MCF 10A (cell line): Measurements from ENCODE around the gene BLOC1S3. TPM values are rescaled to one million over a fixed set of nuclear protein-coding genes. Genes with fewer than 3 reads are reported as not detected.

Source experiments
- BruUV-seq: library from RNA; stranded (reverse); fragments of 400-500 nt; replicated peaks from 2 replicates; lab custom pipeline; 2021; lab: Mats Ljungman, UMichigan
- CTCF ChIA-PET: fragments of 300-600 bp; sonication (Branson Sonifier 250); formaldehyde crosslinking; extraction: SDS; loops from one replicate; lab custom pipeline; 2021; ENCODE audit warnings: antibody characterized with exemption, inconsistent platforms; lab: Yijun Ruan, JAX
- POLR2A ChIA-PET: fragments of 300-600, 350-650 bp; sonication (Branson Sonifier 250); formaldehyde crosslinking; extraction: SDS; loops from one replicate; lab custom pipeline; 2020; ENCODE audit warnings: antibody characterized with exemption, inconsistent platforms; lab: Yijun Ruan, JAX
- DNase-seq: peaks from one replicate; pipeline ENCODE4 v3.0.0-alpha.2; 2018; ENCODE audit not compliant: unreplicated experiment
- H3K27ac Mint-ChIP-seq: one replicate; pipeline ENCODE4 v1.8.0; 2022; ENCODE audit warnings: mild to moderate bottlenecking, low read depth, mixed read lengths; ENCODE audit not compliant: unreplicated experiment
- H3K27me3 Mint-ChIP-seq: one replicate; pipeline ENCODE4 v1.8.0; 2022; ENCODE audit warnings: mixed read lengths; ENCODE audit not compliant: insufficient read depth, unreplicated experiment
- H3K36me3 Mint-ChIP-seq: one replicate; pipeline ENCODE4 v1.8.0; 2022; ENCODE audit warnings: mild to moderate bottlenecking, moderate library complexity, mixed read lengths; ENCODE audit not compliant: insufficient read depth, unreplicated experiment
- H3K4me1 Mint-ChIP-seq: one replicate; pipeline ENCODE4 v1.8.0; 2022; ENCODE audit warnings: mixed read lengths; ENCODE audit not compliant: insufficient read depth, unreplicated experiment
- H3K4me3 Mint-ChIP-seq: one replicate; pipeline ENCODE4 v1.8.0; 2022; ENCODE audit warnings: mild to moderate bottlenecking, moderate library complexity, mixed read lengths; ENCODE audit not compliant: unreplicated experiment
- H3K9me3 Mint-ChIP-seq: one replicate; pipeline ENCODE4 v1.8.0; 2022; ENCODE audit warnings: mixed read lengths; ENCODE audit not compliant: unreplicated experiment
- intact Hi-C: fragments of 100-400 bp; cut with micrococcal nuclease; formaldehyde crosslinking; loops from 2 replicates; pipeline ENCODE4 v1.14.1; 2022
- total RNA-seq: library from RNA; stranded (reverse); gene quantifications from 2 replicates; pipeline ENCODE4 v1.2.3, GENCODE V29; 2022
- TF ChIP-seq, protein P1 (sequence below): fragments of 200-600 bp; IDR thresholded peaks from one replicate; pipeline ENCODE4 v1.8.0; 2022; ENCODE audit warnings: antibody characterized with exemption, mild to moderate bottlenecking; ENCODE audit not compliant: unreplicated experiment

BLOC1S3 gene
- total RNA-seq, 1 experiment from 2014 or later: 14.0 TPM

DNA sequence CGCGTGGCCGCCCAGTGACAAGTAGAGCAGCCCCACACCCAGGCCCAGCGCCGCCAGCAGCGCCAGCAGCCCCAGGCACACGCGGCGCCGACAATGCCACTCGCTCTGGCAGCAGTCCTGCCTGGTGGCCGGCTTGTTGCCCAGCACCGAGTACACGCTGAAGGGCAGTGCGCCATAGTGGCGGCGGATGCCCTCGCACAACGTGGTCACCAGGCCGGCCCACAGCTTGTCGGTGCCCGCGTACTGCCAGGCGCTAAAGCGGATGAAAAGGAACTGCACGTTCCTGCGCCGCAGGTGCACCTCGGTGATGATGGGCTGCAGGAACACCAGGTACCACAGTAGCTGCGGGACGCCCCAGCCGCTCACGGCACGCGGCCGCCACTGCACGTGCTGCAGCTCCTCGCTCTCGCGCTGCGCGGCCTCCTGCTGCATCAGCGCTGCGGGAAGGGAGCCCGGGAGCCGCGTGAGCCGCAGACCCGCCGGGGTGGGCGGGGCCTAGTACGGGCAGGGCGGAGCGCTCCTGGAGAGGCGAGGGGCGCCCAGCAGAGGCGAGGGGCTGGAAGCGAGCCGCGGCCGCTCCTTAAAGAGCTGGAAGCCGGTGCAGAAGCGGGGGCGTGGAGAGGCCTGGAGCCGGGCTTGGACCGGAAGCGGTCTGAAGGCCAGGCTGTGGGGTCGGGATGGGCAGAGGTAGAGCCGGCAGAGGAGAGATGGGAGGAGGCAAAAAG is 25.1 kb upstream of the BLOC1S3 start:
- intact Hi-C loops: no loop called here
- POLR2A ChIA-PET: interaction anchor here (0.7 to 2.2 kb wide), 2 partner anchors 23 to 24 kb away, joined by 3 to 11 read pairs; partner anchors contain the start of genes BLOC1S3 and TRAPPC6A
- no peak for DNase-seq
- Mint-ChIP-seq H3K4me3 (no peak overlapping the region), H3K9me3 (no peaks in the 10 kb centered on the region), H3K27ac (no peak overlapping the region), H3K4me1 (peaks cover 16% of the 10 kb centered on the region), H3K36me3 (peaks cover 13% of the 10 kb centered on the region), H3K27me3 (no peaks in the 10 kb centered on the region)
- TF ChIP-seq, protein P1, sequence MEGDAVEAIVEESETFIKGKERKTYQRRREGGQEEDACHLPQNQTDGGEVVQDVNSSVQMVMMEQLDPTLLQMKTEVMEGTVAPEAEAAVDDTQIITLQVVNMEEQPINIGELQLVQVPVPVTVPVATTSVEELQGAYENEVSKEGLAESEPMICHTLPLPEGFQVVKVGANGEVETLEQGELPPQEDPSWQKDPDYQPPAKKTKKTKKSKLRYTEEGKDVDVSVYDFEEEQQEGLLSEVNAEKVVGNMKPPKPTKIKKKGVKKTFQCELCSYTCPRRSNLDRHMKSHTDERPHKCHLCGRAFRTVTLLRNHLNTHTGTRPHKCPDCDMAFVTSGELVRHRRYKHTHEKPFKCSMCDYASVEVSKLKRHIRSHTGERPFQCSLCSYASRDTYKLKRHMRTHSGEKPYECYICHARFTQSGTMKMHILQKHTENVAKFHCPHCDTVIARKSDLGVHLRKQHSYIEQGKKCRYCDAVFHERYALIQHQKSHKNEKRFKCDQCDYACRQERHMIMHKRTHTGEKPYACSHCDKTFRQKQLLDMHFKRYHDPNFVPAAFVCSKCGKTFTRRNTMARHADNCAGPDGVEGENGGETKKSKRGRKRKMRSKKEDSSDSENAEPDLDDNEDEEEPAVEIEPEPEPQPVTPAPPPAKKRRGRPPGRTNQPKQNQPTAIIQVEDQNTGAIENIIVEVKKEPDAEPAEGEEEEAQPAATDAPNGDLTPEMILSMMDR: no peak
- CTCF ChIA-PET: interaction anchor here (1.2 to 1.5 kb wide), 2 partner anchors 11 to 25 kb away, joined by 3 to 8 read pairs; partner anchors contain the start of genes BLOC1S3 and TRAPPC6A
- BruUV-seq: no TSS peak

- POLR2A ChIA-PET: interaction anchor here (0.7 to 2.2 kb wide), 2 partner anchors 22 to 24 kb away, joined by 3 to 11 read pairs; partner anchors contain the start of genes BLOC1S3 and TRAPPC6A
These were observed 24.3 kb upstream of the BLOC1S3 start for GRCh38 chr19:45154064-45154827.

DNA sequence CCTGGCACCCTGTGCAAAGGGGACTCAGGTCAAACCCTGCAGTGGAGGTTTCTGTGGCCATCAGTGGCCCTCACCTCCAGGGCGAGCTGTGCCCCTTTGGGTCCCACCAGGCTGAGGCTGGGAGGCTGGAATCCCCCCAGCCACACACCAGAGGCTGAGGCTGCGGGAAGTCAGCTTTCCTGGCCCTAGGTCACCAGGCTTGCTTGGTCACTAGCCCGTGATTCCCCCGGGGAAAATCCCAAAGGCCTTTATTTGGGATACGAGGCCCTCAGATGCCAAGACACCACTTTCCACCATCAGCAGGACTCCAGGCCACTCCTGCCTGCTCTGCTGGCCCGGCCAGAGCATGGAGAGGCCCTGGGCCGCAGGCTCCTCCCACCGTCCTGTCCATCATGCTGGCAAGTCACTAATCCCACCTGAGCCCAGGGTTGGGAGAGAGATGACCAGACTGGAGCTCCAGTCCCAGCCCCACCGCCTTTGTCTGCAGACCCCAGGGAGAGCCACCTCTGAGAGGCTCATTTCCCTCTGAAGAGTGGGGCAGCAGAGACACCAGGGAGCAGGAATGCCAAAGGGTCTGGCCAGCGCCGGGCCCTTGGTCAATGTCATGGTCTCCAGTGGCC is 22.5 kb upstream of the BLOC1S3 start:
- BruUV-seq: no TSS peak

More at GRCh38 chr19:45154064-45154827, 24.3 kb upstream of the BLOC1S3 start:
- peak overlapping the region; percentile 22 for H3K27ac Mint-ChIP-seq
- TF ChIP-seq, protein P1: no peak
- no TSS peak for BruUV-seq
- DNase-seq: peak; percentile 96
- intact Hi-C loops: no loop called here
- peaks cover 13% of the 10 kb centered on the region for H3K36me3 Mint-ChIP-seq
- H3K9me3 Mint-ChIP-seq: no peaks in the 10 kb centered on the region
- CTCF ChIA-PET: interaction anchor here (0.6 to 1.5 kb wide), 3 partner anchors 10 to 92 kb away, joined by 3 to 8 read pairs (median 3); no protein-coding TSS in a partner anchor
- peaks cover 16% of the 10 kb centered on the region for H3K4me1 Mint-ChIP-seq
- peak overlapping the region; percentile 13 for H3K4me3 Mint-ChIP-seq
- no peaks in the 10 kb centered on the region for H3K27me3 Mint-ChIP-seq

More for the DNA sequence above, 22.5 kb upstream of the BLOC1S3 start:
- H3K36me3 Mint-ChIP-seq: peaks cover 13% of the 10 kb centered on the region
- H3K4me3 Mint-ChIP-seq: no peak overlapping the region
- TF ChIP-seq, protein P1: no peak
- intact Hi-C loops: no loop called here
- H3K27me3 Mint-ChIP-seq: no peaks in the 10 kb centered on the region
- H3K9me3 Mint-ChIP-seq: no peaks in the 10 kb centered on the region
- DNase-seq: no peak
- peaks cover 20% of the 10 kb centered on the region for H3K4me1 Mint-ChIP-seq
- POLR2A ChIA-PET: interaction anchor here (1.2 kb wide), 1 partner anchor 9 kb away, joined by 4 read pairs; no protein-coding TSS in a partner anchor
- H3K27ac Mint-ChIP-seq: no peak overlapping the region
- CTCF ChIA-PET: no interaction called here
